HG03159 (cell line): ENCODE measurements around the gene SELENOW.

Experiments
- ATAC-seq: cut with Tn5 transposase; IDR thresholded peaks from one replicate; pipeline ENCODE4 v1.9.1; 2021; ENCODE audit warnings: mild to moderate bottlenecking, moderate library complexity; ENCODE audit not compliant: unreplicated experiment

SELENOW gene

GRCh38 chr19:47819858-47820257, 41.4 kb downstream of the SELENOW start:
- ATAC-seq: no peak

- ATAC-seq: no peak
Measured at GRCh38 chr19:47820410-47820809, 41.9 kb downstream of the SELENOW start.

GRCh38 chr19:47821460-47822020, 43.0 kb downstream of the SELENOW start, which contains the start of gene CRX:
CRX (plus strand) TSS chr19:47821937; CDS start chr19:47834444, 12,507 bp downstream.
- ATAC-seq: no peak

GRCh38 chr19:47824396-47824795, 45.9 kb downstream of the SELENOW start:
- no peak for ATAC-seq

- no peak for ATAC-seq
Measured at GRCh38 chr19:47826800-47827199, 48.3 kb downstream of the SELENOW start.

GRCh38 chr19:47832723-47833122, 54.2 kb downstream of the SELENOW start:
- no peak for ATAC-seq
